Endothelial cell of hepatic sinusoid (primary cell): ENCODE data around the gene GDF15.

Source experiments
- in situ Hi-C: cut with HindIII; loops from 2 replicates; pipeline ENCODE4 v1.10.0; 2017; ENCODE audit warnings: low sequenced_read_pairs

Gene GDF15

DNA sequence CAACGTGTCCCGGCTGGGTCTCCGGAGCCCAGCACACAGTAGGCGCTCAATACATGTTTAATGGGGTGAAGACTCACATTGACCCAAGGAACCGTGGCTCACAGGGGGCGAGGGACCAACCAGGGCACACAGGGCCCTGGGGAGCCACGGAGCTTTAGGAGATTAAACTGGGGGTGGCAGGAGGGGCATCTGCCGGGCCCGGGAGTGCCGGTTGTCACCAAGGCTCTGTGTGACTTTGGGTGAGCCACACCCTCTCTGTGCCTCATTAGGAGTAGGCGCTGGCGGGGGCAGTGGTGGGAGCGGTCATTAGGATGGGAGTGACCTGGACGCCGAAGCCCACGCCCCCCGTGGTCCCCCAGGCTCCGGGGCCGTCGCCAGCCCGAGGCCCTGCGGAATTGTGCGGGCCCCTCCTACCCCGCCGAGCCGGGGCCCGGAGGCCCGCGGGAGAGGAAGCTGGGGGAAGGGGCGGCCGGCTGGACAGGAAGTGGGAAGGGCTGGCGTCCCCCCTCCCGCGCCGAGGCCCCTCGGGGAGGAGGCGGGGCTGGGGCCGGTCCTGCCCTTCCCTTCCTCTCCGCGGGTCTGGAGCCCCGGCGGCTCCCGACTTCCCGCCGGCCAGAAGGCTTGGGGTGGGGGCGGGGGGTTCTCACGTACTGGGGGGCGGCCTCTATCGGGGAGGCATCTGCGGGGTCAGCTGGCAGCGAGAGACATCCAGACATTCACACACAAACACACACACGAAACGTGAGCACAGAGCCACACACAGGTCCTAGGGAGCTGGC lies 31.5 kb downstream of the GDF15 start:
- in situ Hi-C loops: no loop called here

- in situ Hi-C loops: no loop called here
Observed at GRCh38 chr19:18418029-18418482, 32.1 kb downstream of the GDF15 start.

- in situ Hi-C loops: no loop called here
Observed at GRCh38 chr19:18418483-18419194, 32.7 kb downstream of the GDF15 start.

DNA sequence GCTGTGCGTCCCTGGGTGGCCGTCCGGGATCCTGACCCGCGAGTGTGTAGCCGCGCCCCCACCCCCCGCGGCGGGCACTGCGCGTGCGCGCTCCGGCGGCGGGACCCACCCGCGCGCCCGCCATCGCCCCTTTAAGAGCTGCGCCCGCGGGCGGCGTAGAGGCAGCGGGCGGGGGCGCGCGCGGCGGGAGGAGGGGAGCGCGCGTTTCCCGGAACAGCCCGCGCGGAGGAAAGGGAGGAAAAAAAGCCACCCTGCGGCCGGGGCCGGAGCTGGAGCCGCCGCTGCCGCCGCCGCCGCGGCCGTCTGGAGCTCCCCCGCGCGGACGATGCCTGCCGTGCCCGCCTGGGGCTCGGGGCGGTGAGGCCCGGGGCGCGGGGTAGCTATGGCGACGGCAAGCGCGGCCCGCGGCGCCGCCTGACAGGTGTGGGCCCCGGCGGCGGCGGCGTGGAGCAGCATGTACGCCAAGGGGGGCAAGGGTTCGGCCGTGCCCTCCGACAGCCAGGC lies 33.3 kb downstream of the GDF15 start, which contains the start of gene SSBP4:
Gene SSBP4 (plus strand): TSS at position 204 of the 504 bp plus-strand sequence. CDS start 251 bp downstream, at position 455.
- in situ Hi-C loops: no loop called here

DNA sequence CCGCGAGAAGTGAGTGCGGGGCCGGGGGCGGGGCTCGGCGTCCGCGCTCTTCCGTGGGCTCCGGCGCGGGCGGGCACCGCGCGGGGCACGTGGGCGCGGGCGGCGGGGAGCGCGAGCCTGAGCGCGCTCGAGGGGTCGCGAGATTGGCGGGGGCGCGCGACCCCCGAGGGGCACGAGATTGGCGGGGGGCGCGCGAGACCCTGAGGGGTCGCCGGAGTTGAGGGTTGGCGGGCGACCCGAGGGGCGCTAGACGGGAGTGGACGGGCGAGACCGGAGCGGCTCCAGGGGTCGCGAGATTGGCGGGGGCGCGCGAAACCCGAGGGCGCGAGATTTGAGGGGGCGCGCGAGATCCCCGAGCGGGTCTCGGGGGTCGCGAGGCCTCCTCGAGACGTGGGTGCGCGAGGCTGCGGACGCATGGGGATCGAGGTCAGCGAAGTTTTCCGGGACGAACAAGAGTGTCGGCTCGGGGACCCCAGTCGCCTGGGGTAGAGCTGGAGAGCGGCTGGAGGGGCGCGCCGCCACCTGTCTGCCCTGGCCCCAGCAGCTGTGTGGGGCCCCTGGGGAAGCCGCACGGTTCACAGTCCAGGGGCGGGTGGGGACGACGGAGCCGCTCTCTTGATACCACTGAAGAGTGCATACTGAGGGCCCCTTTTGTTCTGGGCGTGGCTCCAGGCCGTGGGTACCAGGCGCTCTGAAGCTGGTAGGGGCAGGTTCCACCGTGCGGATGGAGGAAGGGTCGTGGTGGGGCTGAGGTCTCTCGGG lies 33.9 kb downstream of the GDF15 start:
- in situ Hi-C loops: no loop called here

DNA sequence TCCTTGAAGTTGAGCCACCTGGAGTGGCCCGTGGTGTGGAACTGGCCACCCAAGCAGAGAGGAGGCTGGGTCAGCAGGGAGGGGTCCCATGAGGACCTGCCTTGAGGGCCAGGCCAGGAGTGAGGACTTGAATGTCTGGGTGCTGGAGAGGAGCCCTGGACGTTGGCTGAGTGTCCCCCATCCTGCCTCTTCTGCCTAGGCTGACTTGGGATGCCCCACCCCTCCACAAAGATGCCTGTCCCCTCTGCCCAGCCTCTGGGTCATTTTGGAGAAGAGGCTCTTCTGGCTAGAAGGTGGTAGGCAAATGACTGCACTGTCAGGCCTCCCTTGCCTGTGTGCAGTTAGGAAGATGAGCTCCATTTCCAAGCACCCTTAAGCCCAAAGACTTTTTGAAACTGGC lies 35.0 kb downstream of the GDF15 start:
- in situ Hi-C loops: no loop called here

- in situ Hi-C loops: no loop called here
Observed at GRCh38 chr19:18421371-18421959, 35.5 kb downstream of the GDF15 start.

GRCh38 chr19:18422530-18423191 lies 36.7 kb downstream of the GDF15 start:
- in situ Hi-C loops: no loop called here

- in situ Hi-C loops: no loop called here
Observed at GRCh38 chr19:18423258-18424020, 37.5 kb downstream of the GDF15 start.

DNA sequence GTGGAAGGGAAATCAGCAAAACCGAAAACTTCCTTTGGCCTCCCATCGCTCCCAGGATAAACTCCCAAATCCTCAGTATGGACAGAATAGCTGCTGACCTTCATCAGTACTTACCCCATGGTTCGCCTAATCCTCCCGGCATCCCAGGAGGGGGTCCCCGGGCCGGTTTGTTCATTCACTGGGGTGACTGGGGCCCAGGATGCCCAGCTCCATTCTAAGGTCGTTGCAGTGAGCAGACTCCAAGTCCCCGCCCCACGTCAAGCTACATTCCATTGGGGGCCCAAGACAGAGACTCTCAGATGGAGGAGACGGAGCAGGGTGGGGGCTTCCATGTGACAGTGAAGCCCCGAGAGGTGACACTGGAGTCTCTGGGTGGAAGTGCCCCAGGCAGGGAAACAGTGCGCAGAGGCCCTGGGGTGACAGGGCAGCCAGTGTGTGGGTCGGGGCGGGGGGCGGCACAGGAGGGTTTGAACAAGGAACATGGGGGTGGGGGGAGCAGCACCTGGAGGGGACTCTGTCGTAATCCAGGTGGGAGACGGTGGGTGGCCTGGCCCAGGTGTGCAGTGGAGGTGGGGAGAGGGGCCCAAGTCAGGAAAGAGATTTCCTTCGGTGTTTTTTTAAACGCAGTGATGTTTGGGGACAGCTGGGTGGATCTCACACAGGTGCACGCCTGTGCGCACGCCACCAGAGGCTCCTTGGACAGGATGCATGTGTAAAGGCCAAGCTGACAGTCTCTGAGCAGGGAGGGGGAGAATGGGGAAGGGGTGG lies 38.3 kb downstream of the GDF15 start:
- in situ Hi-C loops: no loop called here

DNA sequence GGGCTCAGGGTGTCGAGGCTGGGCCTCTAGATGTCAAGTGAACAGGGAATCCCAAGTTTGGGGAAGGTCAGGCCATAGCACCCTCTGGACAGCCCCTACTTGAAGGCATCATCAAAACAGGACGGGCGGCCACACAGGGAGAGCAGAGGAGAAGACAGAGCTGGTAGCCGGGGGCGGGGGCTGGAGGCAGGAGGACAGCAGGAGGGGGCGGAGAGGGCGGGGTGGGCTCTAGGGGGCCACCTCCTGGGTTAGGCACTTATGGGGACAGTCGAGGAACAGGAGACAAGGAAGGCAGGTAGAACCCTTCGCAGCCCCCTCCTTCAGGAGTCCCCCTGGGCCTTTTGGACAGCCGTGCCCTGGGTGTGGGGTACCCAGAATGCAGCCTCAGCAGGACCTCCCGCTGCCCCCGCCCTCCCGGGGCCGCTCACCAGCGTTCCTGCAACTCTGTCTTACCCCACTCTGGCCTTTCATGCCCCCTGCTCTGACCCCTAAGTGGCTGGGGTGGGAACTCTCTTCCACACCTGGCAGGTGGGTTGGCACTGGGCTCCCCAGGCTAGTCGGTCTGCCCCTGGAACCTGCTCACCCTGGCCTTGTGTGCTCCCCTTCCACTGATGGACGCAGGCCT lies 39.0 kb downstream of the GDF15 start:
- in situ Hi-C loops: no loop called here

DNA sequence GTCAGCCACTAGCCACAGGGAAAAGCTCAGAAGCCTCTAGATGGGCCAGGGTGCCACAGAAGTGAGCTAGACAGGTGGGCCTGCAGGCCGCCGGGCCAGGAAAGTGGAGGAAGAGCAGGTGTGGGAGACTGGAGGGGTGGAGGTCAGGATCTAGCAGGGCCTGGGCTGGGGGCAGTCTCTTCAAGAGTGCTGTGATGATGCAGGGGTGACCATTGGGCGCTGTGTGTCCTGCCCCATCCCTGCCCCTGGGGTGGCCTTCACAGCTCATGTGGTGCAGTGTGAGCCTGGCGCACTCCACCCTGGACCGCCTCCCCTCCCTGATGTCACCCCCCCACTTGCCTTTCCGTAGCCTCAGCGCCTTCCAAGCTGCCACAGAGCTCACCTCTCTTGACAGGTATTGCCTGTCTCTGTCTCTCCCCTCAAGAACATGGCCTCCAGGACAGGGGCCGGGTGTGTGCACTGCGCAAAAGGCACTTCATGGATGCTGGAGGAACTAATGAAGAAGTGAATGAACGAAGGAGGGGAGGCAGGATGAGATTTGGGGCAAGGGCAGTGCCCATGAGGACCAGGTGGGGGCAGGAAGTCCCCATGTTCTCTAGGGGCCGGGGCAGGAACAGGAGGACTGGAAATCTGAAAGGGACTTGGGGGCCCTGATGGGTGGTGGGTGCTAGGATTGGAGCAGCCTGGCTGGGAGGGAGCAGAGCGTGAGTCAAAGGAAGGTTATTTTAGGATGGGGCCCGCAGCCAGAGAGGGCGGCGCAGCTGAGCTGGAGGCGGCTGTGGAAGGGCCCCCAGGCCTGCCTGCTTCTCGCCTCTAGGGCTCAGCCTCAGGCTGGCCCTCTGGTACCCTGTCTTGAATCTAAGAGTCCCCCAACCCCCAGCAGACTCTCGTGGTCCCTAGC lies 39.8 kb downstream of the GDF15 start:
- in situ Hi-C loops: no loop called here

DNA sequence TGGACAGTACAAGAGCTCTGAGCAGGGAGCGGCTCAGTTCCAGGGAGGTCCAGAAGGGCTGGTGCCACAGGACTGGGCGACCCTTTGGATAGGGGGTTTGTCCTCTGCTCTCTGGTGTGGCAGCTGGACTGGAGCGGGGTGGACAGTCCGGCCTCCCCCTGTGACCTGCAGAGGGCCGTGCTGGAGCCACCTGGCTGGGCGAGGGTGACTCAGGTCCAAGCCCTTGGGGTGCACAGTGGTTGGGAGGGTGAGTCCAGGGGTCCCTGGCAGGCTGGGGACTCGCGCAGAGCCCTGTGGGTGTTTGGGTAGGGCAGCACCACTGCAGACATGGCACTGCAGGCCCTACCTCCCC lies 40.4 kb downstream of the GDF15 start:
- in situ Hi-C loops: no loop called here

GRCh38 chr19:18427080-18427742 lies 41.3 kb downstream of the GDF15 start:
- in situ Hi-C loops: no loop called here

GRCh38 chr19:18427743-18428113 lies 41.8 kb downstream of the GDF15 start:
- in situ Hi-C loops: no loop called here

DNA sequence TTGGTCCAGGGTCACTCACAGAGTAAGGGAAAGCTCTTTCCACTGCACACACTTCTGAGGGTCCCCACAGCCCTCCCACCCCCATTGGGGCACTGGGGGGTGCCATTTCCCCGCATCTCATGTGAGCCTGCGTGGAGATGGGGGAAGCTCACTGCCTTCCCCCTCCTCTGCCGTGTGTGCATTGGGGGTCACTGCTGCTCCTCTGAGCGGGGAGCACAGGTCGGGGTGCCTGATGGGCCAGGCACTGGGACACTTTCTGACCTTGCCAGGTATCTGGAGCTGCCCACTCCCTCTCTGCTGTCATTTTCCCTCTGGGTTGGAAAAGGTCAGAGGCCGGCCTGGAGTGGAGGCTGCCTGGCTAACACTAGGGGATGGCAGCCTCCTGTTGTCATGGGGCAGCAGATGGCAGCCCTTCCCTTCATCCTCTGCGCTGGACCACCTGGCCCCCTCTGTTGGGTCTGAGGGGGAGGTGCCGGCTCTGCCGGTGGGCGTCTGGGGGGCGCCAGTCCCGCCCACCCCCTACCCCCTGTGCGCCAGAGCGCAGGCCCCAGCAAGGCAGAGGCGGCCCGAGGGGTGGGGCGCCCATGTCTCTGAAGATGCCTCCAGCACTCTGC lies 42.3 kb downstream of the GDF15 start:
- in situ Hi-C loops: no loop called here
